Right lobe of liver (tissue), 4 donors: Measurements from ENCODE around the gene PRKCQ.

Experiments used
- POLR2A ChIP-seq: fragments of 450-650 bp; IDR thresholded peaks from one replicate; pipeline ENCODE4 v1.6.1; 2017; ENCODE audit warnings: antibody characterized with exemption, mild to moderate bottlenecking
- TF ChIP-seq, protein P1 (sequence below), 4 donors: fragments of 200-600 bp in 3 of 4; fragments of 450-650 bp in 1 of 4; IDR thresholded peaks; one replicate each; pipeline versions ENCODE4 v1.5.1 to v1.8.0; 2016 to 2022; ENCODE audit warnings: antibody characterized with exemption in 4 of 4, mild to moderate bottlenecking in 2 of 4
- donor health status: DM: no; HTN: no; CAD: no.
- donor health status: DM: no; HTN: no; CAD: no.
- donor health status: DM: no; HTN: yes; CAD: no.

DNA sequence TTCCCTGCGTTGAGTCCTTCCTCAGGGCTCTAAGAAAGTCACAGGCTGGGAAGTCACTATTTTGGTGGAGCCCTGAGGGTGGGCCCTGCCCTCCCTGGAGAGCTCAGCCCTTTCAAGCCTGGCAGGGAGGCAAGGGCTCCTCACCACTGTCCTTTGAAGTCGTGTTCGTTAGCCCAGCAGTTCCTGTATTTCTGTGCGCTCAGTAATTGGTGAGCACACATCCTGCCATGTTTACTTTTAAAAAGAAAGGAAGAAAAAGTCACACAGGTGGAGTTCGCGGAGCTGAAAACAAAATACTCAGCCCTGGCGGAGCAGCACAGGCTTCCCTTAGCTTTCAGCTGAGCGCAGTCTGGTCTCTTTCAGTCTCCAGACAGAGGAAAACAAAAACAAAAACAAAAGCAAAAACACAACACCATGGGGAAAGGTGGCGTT lies 37.1 kb downstream of the PRKCQ start:
- TF ChIP-seq, protein P1, sequence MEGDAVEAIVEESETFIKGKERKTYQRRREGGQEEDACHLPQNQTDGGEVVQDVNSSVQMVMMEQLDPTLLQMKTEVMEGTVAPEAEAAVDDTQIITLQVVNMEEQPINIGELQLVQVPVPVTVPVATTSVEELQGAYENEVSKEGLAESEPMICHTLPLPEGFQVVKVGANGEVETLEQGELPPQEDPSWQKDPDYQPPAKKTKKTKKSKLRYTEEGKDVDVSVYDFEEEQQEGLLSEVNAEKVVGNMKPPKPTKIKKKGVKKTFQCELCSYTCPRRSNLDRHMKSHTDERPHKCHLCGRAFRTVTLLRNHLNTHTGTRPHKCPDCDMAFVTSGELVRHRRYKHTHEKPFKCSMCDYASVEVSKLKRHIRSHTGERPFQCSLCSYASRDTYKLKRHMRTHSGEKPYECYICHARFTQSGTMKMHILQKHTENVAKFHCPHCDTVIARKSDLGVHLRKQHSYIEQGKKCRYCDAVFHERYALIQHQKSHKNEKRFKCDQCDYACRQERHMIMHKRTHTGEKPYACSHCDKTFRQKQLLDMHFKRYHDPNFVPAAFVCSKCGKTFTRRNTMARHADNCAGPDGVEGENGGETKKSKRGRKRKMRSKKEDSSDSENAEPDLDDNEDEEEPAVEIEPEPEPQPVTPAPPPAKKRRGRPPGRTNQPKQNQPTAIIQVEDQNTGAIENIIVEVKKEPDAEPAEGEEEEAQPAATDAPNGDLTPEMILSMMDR (IDR thresholded peaks at IDR 0.05): no peak
- TF ChIP-seq POLR2A: no peak
